NB4 (cell line): ENCODE measurements around the gene PLA2G15.

ENCODE experiments used
- TF ChIP-seq, protein P1 (sequence below): IDR thresholded peaks from one replicate; pipeline ENCODE4 v1.5.1; 2012; ENCODE audit warnings: low read depth, low read length
- TF ChIP-seq, protein P2 (sequence below): IDR thresholded peaks from 2 replicates; pipeline ENCODE4 v1.6.1; 2011; ENCODE audit warnings: low read depth, low read length

- TF ChIP-seq, protein P1, sequence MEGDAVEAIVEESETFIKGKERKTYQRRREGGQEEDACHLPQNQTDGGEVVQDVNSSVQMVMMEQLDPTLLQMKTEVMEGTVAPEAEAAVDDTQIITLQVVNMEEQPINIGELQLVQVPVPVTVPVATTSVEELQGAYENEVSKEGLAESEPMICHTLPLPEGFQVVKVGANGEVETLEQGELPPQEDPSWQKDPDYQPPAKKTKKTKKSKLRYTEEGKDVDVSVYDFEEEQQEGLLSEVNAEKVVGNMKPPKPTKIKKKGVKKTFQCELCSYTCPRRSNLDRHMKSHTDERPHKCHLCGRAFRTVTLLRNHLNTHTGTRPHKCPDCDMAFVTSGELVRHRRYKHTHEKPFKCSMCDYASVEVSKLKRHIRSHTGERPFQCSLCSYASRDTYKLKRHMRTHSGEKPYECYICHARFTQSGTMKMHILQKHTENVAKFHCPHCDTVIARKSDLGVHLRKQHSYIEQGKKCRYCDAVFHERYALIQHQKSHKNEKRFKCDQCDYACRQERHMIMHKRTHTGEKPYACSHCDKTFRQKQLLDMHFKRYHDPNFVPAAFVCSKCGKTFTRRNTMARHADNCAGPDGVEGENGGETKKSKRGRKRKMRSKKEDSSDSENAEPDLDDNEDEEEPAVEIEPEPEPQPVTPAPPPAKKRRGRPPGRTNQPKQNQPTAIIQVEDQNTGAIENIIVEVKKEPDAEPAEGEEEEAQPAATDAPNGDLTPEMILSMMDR = no peak
- TF ChIP-seq, protein P2, sequence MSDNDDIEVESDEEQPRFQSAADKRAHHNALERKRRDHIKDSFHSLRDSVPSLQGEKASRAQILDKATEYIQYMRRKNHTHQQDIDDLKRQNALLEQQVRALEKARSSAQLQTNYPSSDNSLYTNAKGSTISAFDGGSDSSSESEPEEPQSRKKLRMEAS = no peak
These were observed 31.1 kb downstream of the PLA2G15 start for GRCh38 chr16:68276223-68276622.
